GM12878 (cell line): ENCODE results near the gene TACC2. TPM values are rescaled to one million over a fixed set of nuclear protein-coding genes. Genes with fewer than 3 reads are reported as not detected.

Experiments used
- ATAC-seq: fragments of 200-7000 bp; cut with Tn5 transposase; 3 replicates; pipeline ENCODE4 v1.9.1; 2020; ENCODE audit warnings: mild to moderate bottlenecking, moderate library complexity
- BruUV-seq: library from RNA; stranded (reverse); fragments of 400-500 nt; replicated peaks from 2 replicates; lab custom pipeline; 2021; lab: Mats Ljungman, UMichigan
- CTCF ChIA-PET: fragments of 300-600 bp; sonication (Branson Sonifier 250); formaldehyde crosslinking; extraction: SDS; loops from one replicate; lab custom pipeline; 2021; ENCODE audit warnings: inconsistent platforms; lab: Yijun Ruan, JAX
- POLR2A ChIA-PET: fragments of 350-600 bp; formaldehyde crosslinking; extraction: SDS; loops from one replicate; lab custom pipeline; 2021; ENCODE audit warnings: inconsistent platforms; lab: Charles Lee
- RAD21 ChIA-PET: fragments of 300-600 bp; sonication (Branson Sonifier 250); formaldehyde crosslinking; loops from one replicate; lab custom pipeline; 2023; ENCODE audit warnings: antibody characterized with exemption; ENCODE audit not compliant: unreplicated experiment; lab: Charles Lee
- SMC1A ChIA-PET: fragments of 300-600 bp; sonication (Branson Sonifier 250); formaldehyde crosslinking; loops from one replicate; lab custom pipeline; 2023; ENCODE audit not compliant: unreplicated experiment, uncharacterized antibody; lab: Charles Lee
- DNase-seq: peaks from one replicate; pipeline ENCODE4 v3.0.0-alpha.2; 2011; ENCODE audit warnings: low read depth, low spot score
- FAIRE-seq: peaks from 3 replicates; lab custom pipeline; 2011; peaks lifted over from hg19 to GRCh38; lab: Jason Lieb, UNC
- H2AFZ ChIP-seq: 2 replicates; pipeline ENCODE4 v1.6.0; 2011; ENCODE audit warnings: low read depth, low read length, control low read depth; ENCODE audit not compliant: control insufficient read depth
- H3K27ac ChIP-seq: 2 replicates; pipeline ENCODE4 v1.5.1; 2011; ENCODE audit warnings: control low read depth; ENCODE audit not compliant: control insufficient read depth, insufficient read depth
- H3K27me3 ChIP-seq, 2 experiments: replicated peaks in 1 of 2; 2 replicates each; pipeline versions ENCODE4 v1.6.0 to v1.6.1; 2011; ENCODE audit warnings: low read length in 1 of 2; ENCODE audit not compliant: control insufficient read depth in 2 of 2, insufficient read depth in 2 of 2
- H3K36me3 ChIP-seq, 2 experiments: 2 replicates each; pipeline ENCODE4 v1.5.1; 2011; ENCODE audit warnings: low read length in 1 of 2; ENCODE audit not compliant: control insufficient read depth in 2 of 2, insufficient read depth in 2 of 2
- H3K4me1 ChIP-seq: 2 replicates; pipeline ENCODE4 v1.6.1; 2011; ENCODE audit warnings: mild to moderate bottlenecking, low read length, moderate library complexity, mixed read lengths; ENCODE audit not compliant: control insufficient read depth, insufficient read depth
- H3K4me2 ChIP-seq: 2 replicates; pipeline ENCODE4 v1.6.0; 2011; ENCODE audit warnings: control low read depth; ENCODE audit not compliant: control insufficient read depth, insufficient read depth
- H3K4me3 ChIP-seq: fragments of 200-600 bp; sonication (generic); 2 replicates; pipeline ENCODE4 v1.5.1; 2016
- H3K79me2 ChIP-seq: 2 replicates; pipeline ENCODE4 v1.6.0; 2011; ENCODE audit warnings: low read length; ENCODE audit not compliant: control insufficient read depth, insufficient read depth
- H3K9ac ChIP-seq: 2 replicates; pipeline ENCODE4 v1.8.0; 2011; ENCODE audit warnings: low read length, control low read depth, mixed read lengths; ENCODE audit not compliant: control insufficient read depth, insufficient read depth
- H3K9me3 ChIP-seq: replicated peaks from 3 replicates; pipeline ENCODE4 v1.5.1; 2011; ENCODE audit warnings: mild to moderate bottlenecking, low read length; ENCODE audit not compliant: control insufficient read depth, insufficient read depth
- H4K20me1 ChIP-seq: 2 replicates; pipeline ENCODE4 v1.6.0; 2011; ENCODE audit not compliant: control insufficient read depth, insufficient read depth
- ATF7 ChIP-seq: fragments of 450-650 bp; IDR thresholded peaks from 2 replicates; pipeline ENCODE4 v1.6.1; 2016; ENCODE audit warnings: low read depth, mild to moderate bottlenecking
- E4F1 ChIP-seq: fragments of 450-650 bp; IDR thresholded peaks from 2 replicates; pipeline ENCODE4 v1.6.1; 2018; ENCODE audit warnings: borderline replicate concordance, mild to moderate bottlenecking; ENCODE audit not compliant: partially characterized antibody
- IRF4 ChIP-seq: IDR thresholded peaks from 2 replicates; pipeline ENCODE4 v1.6.1; 2011; ENCODE audit warnings: low read depth, low read length
- PAX5 ChIP-seq: IDR thresholded peaks from 2 replicates; pipeline ENCODE4 v1.6.1; 2011; ENCODE audit warnings: low read depth, low read length, borderline replicate concordance
- SREBF2 ChIP-seq: IDR thresholded peaks from 2 replicates; pipeline ENCODE4 v1.6.1; 2012; ENCODE audit warnings: mild to moderate bottlenecking, low read length
- USF2 ChIP-seq: IDR thresholded peaks from 2 replicates; pipeline ENCODE4 v1.6.1; 2011; ENCODE audit warnings: low read depth, low read length, improper control_type of control experiment, borderline replicate concordance
- YBX1 ChIP-seq: fragments of 450-650 bp; IDR thresholded peaks from 2 replicates; pipeline ENCODE4 v1.6.1; 2016; ENCODE audit warnings: antibody characterized with exemption
- YY1 ChIP-seq: IDR thresholded peaks from 2 replicates; pipeline ENCODE4 v1.6.1; 2011; ENCODE audit warnings: low read depth, mild to moderate bottlenecking, low read length
- WGBS: methylation state at CpG from one replicate; pipeline ENCODE4 v1.1.6; 2016; ENCODE audit warnings: low lambda C conversion rate; ENCODE audit not compliant: insufficient replicate concordance, insufficient coverage; ENCODE audit errors: missing lambda C conversion rate; 5-methylcytosine and 5-hydroxymethylcytosine counted together
- in situ Hi-C: fragments of 300-500 bp; cut with MboI; formaldehyde crosslinking; loops from 9 replicates; pipeline ENCODE4 v1.14.3; 2018; ENCODE audit warnings: mixed read lengths
- intact Hi-C: fragments of 100-400 bp; cut with micrococcal nuclease; formaldehyde crosslinking; loops from one replicate; pipeline ENCODE4 v1.14.2; 2022; ENCODE audit not compliant: unreplicated experiment
- polyA plus RNA-seq, 11 experiments: library from polyadenylated mRNA; depleted of rRNA in 4 of 11; unstranded in 6 of 11; stranded (reverse) in 5 of 11; fragments of >200 nt; fragmentation: Nextera tagmentation in 4 of 11; fragmentation: Illumina TruSeq in 1 of 11; extraction: Ambion mirVana in 4 of 11; extraction: Trizol in 1 of 11; gene quantifications; 1 replicate in 1 of 11; 2 replicates in 10 of 11; pipeline versions ENCODE4 v1.2.1 to v1.2.3, GENCODE V29; 2011 to 2016; ENCODE audit warnings: inconsistent platforms in 2 of 11, missing spikeins in 2 of 11, low read depth in 1 of 11
- total RNA-seq, 4 experiments: library from RNA; depleted of rRNA in 3 of 4; stranded (reverse); fragments of >200 nt in 3 of 4; fragmentation: Illumina TruSeq in 1 of 4; extraction: Trizol in 1 of 4; gene quantifications; 2 replicates each; pipeline versions ENCODE4 v1.2.1 to v1.2.3, GENCODE V29; 2013 to 2021
- TF ChIP-seq, protein P1 (sequence below): IDR thresholded peaks from 2 replicates; pipeline ENCODE4 v1.6.1; 2012; ENCODE audit warnings: low read depth, low read length, improper control_type of control experiment

TACC2 gene
- total and polyA plus RNA-seq, 10 of the 15 experiments (the other 5 are each of a cell fraction or from before 2014, with no cell fraction given) = 0.07 to 0.64 (median 0.13) TPM; not detected in 5

DNA sequence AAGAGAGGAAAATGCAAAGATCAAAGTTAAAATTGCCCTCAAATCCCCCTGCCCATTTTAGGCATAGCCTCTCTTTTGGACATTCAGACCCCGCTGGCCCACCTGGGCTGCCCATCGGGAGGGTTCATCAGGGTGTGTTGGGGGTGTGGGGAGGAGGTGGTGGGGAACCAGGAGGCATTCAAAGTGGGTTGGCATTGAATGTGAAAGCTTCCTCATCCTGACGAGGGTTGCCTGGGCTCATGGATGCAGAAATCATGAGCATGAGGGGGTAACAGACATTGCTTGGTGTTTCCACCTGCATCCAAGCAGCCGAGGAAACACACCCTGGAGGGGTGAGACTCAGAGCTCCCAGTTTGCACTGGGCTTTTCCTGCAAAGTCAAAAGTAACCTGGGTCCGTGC lies 302.8 kb downstream of the TACC2 start (continued):
- TF ChIP-seq E4F1 (no peak), YY1 (no peak)

DNA sequence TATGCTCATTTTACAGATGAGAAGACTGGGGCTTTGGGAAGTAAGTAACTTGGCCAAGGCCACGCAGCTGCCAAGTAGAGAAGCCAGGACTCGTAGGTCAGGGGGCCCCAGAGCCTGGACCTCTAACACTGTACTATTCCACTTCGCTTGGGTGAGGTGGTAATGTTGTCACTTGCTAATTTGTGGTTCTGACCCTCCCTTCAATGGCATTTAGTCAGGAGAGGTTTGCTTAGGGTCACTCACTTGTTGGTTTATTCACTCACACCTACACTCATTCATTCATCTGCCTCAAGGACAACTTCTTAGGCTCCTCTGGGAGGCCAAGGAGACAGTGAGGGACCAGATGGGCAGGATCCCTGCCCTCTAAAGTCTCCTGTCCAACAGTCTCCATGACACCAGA lies 303.4 kb downstream of the TACC2 start:
- ChIA-PET SMC1A (no interaction called here), CTCF (interaction anchor here (0.6 to 1.3 kb wide), 2 partner anchors 188 to 273 kb away, joined by 3 read pairs; no protein-coding TSS in a partner anchor), RAD21 (no interaction called here), POLR2A (no interaction called here)
- Histone ChIP-seq H3K4me2 (no peak overlapping the region), H3K9me3 (no peaks in the 10 kb centered on the region; the same call in 2 of the 3 replicates), H2AFZ (no peak overlapping the region), H3K27ac (no peak overlapping the region), H3K4me3 (no peak overlapping the region), H3K36me3 (no peaks in the 10 kb centered on the region), H3K9ac (no peak overlapping the region), H3K4me1 (peaks cover 5% of the 10 kb centered on the region), H4K20me1 (no peaks in the 10 kb centered on the region), H3K27me3 (peaks cover 0 to 7% of the 10 kb centered on the region in 2 experiments; a peak in 2 of 4 replicates), H3K79me2 (no peaks in the 10 kb centered on the region)
- no TSS peak for BruUV-seq
- DNase-seq (no peak), FAIRE-seq (no peak), ATAC-seq (no peak)
- 9% methylated on average over 3 of the region's 3 CpGs for WGBS
- TF ChIP-seq IRF4 (no peak), ATF7 (no peak), PAX5 (no peak), USF2 (no peak), SREBF2 (no peak), YBX1 (no peak)
- TF ChIP-seq, protein P1, sequence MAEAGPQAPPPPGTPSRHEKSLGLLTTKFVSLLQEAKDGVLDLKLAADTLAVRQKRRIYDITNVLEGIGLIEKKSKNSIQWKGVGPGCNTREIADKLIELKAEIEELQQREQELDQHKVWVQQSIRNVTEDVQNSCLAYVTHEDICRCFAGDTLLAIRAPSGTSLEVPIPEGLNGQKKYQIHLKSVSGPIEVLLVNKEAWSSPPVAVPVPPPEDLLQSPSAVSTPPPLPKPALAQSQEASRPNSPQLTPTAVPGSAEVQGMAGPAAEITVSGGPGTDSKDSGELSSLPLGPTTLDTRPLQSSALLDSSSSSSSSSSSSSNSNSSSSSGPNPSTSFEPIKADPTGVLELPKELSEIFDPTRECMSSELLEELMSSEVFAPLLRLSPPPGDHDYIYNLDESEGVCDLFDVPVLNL = no peak
- intact Hi-C loops (no loop called here), in situ Hi-C loops (no loop called here)
